GM12891 (cell line): ENCODE results near the gene MARVELD2.
"Not testable (repeated sequence)": the region's sequence is repeated elsewhere in the genome, so short reads cannot be mapped to it uniquely, and the experiment has no call there.

ENCODE experiments used
- PAX5 ChIP-seq: IDR thresholded peaks from 2 replicates; pipeline ENCODE4 v1.6.1; 2011; ENCODE audit warnings: low read length, moderate library complexity, mild to moderate bottlenecking; ENCODE audit not compliant: insufficient read depth, severe bottlenecking
- POLR2A ChIP-seq: IDR thresholded peaks from 2 replicates; pipeline ENCODE4 v1.6.1; 2011; ENCODE audit warnings: low read depth, low read length, control low read depth
- POLR2AphosphoS5 ChIP-seq: IDR thresholded peaks from 2 replicates; pipeline ENCODE4 v1.6.1; 2011; ENCODE audit warnings: low read depth, low read length, control low read depth
- POU2F2 ChIP-seq: IDR thresholded peaks from 2 replicates; pipeline ENCODE4 v1.6.1; 2011; ENCODE audit warnings: low read depth, mild to moderate bottlenecking, control low read depth, low read length, moderate library complexity
- SPI1 ChIP-seq: IDR thresholded peaks from 2 replicates; pipeline ENCODE4 v1.6.1; 2011; ENCODE audit warnings: low read depth, low read length, control low read depth
- TAF1 ChIP-seq: IDR thresholded peaks from 2 replicates; pipeline ENCODE4 v1.6.1; 2011; ENCODE audit warnings: low read depth, low read length, control low read depth

DNA sequence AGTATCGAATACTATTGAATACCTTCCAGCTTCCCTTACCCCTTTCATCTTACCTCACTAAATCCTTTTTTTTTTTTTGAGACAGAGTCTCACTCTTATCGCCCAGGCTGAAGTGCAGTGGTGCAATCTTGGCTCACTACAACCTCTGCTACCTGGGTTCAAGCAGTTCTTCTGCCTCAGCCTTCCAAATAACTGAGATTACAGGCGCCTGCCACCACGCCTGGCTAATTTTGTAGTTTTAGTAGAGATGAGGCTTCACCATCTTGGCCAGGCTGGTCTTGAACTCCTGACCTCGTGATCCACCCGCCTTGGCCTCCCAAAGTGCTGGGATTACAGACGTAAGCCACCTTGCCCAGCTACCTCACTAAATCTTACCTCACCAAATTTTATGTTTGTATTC is 63.4 kb downstream of the MARVELD2 start:
- TF ChIP-seq TAF1, POLR2A, POLR2AphosphoS5, SPI1, PAX5, POU2F2: not testable (repeated sequence)
